Esophagus muscularis mucosa (tissue), 4 donors: Measurements from ENCODE around the gene TEX53. TPM values are rescaled to one million over a fixed set of nuclear protein-coding genes. Genes with fewer than 3 reads are reported as not detected.
A peak's percentile ranks its signal among the peaks of the same experiment; 100 is the strongest.

ENCODE experiments used
- DNase-seq: peaks from one replicate; pipeline ENCODE4 v3.0.0-alpha.2; 2017; ENCODE audit errors: extremely low spot score
- H3K27ac ChIP-seq, 4 donors: fragments of 200-600 bp; sonication (generic); replicated peaks in 1 of 4; 1 replicate in 3 of 4; 2 replicates in 1 of 4; pipeline ENCODE4 v1.5.1; 2016 to 2019; ENCODE audit warnings: mild to moderate bottlenecking in 1 of 4
- H3K27me3 ChIP-seq, 4 donors: fragments of 200-600 bp; sonication (generic); one replicate each; pipeline versions ENCODE4 v1.5.1 to v1.6.0; 2016 to 2019
- H3K36me3 ChIP-seq, 4 donors: fragments of 200-600 bp; sonication (generic); one replicate each; pipeline ENCODE4 v1.5.1; 2016 to 2019
- H3K4me1 ChIP-seq, 4 donors: fragments of 200-600 bp; sonication (generic); one replicate each; pipeline ENCODE4 v1.5.1; 2016 to 2019
- H3K4me3 ChIP-seq, 4 donors: fragments of 200-600 bp; sonication (generic); 1 replicate in 2 of 4; 2 replicates in 2 of 4; pipeline ENCODE4 v1.5.1; 2016 to 2019; ENCODE audit warnings: mild to moderate bottlenecking in 4 of 4, moderate library complexity in 1 of 4
- H3K9me3 ChIP-seq, 4 donors: fragments of 200-600 bp; sonication (generic); 1 replicate in 3 of 4; 2 replicates in 1 of 4; pipeline ENCODE4 v1.5.1; 2016 to 2019
- CTCF ChIP-seq, 3 experiments: fragments of 200-600 bp in 2 of 3; fragments of 450-650 bp in 1 of 3; sonication (generic) in 2 of 3; IDR thresholded peaks; one replicate each; pipeline ENCODE4 v1.5.1; 2017 to 2019; ENCODE audit warnings: antibody characterized with exemption in 3 of 3, mild to moderate bottlenecking in 2 of 3, moderate library complexity in 1 of 3
- EP300 ChIP-seq: sonication (generic); formaldehyde crosslinking; IDR thresholded peaks from one replicate; pipeline ENCODE4 v1.6.1; 2017; ENCODE audit warnings: antibody characterized with exemption
- POLR2A ChIP-seq: fragments of 450-650 bp; IDR thresholded peaks from one replicate; pipeline ENCODE4 v1.6.1; 2017; ENCODE audit warnings: antibody characterized with exemption, moderate library complexity, mild to moderate bottlenecking, low read depth
- POLR2AphosphoS5 ChIP-seq, 2 donors: sonication (generic); formaldehyde crosslinking; IDR thresholded peaks; one replicate each; pipeline ENCODE4 v1.6.1; 2017; ENCODE audit warnings: antibody characterized with exemption in 2 of 2
- WGBS: methylation state at CpG from one replicate; pipeline ENCODE4 v1.1.5; 2018; 5-methylcytosine and 5-hydroxymethylcytosine counted together
- intact Hi-C: fragments of 100-400 bp; cut with DNase I; formaldehyde crosslinking; loops from one replicate; pipeline ENCODE4 v1.15.1; 2023
- total RNA-seq, 4 donors: library from RNA; depleted of rRNA; stranded (reverse); fragments of >200 nt; gene quantifications; one replicate each; pipeline versions ENCODE4 v1.1.0 to v1.2.1, GENCODE V29; 2016

TEX53 gene
- total RNA-seq, 4 donors from 2014 or later: not detected

- no peak for DNase-seq
- H3K27ac ChIP-seq: peak overlapping the region; percentile 30 to 46 (median 34)
Measured at GRCh38 chr9:114652776-114653555, 4.6 kb downstream of the TEX53 start.

GRCh38 chr9:114643896-114644295 lies 13.7 kb downstream of the TEX53 start:
- WGBS: 96% methylated on average over 5 of the region's 5 CpGs
- DNase-seq: no peak
- intact Hi-C loops: no loop called here
- no peak overlapping the region for H3K27ac ChIP-seq
- TF ChIP-seq EP300 (no peak), CTCF (IDR thresholded peaks at IDR 0.05) (no peak), POLR2AphosphoS5 (IDR thresholded peaks at IDR 0.05) (no peak), POLR2A (no peak)
- H3K9me3 ChIP-seq: peaks cover 0 to 6% (median 2%) of the 10 kb centered on the region in 4 donors
- H3K36me3 ChIP-seq: peaks cover 29 to 91% (median 48%) of the 10 kb centered on the region in 4 donors
- H3K4me3 ChIP-seq: no peak overlapping the region
- H3K27me3 ChIP-seq: no peaks in the 10 kb centered on the region
- H3K4me1 ChIP-seq: no peaks in the 10 kb centered on the region

More at GRCh38 chr9:114652776-114653555, 4.6 kb downstream of the TEX53 start:
- intact Hi-C loops: loop anchor here (2.0 to 10.0 kb wide), 2 partner anchors 166 to 308 kb away; no protein-coding TSS in a partner anchor
- Histone ChIP-seq H3K4me1 (peaks cover 0 to 12% (median 10%) of the 10 kb centered on the region in 4 donors), H3K36me3 (peaks cover 0 to 12% (median 1%) of the 10 kb centered on the region in 4 donors), H3K9me3 (peaks cover 0 to under 1% (median 0%) of the 10 kb centered on the region in 4 donors), H3K4me3 (no peak overlapping the region), H3K27me3 (no peaks in the 10 kb centered on the region)
- 76% methylated on average over 2 of the region's 2 CpGs for WGBS
- no peak for TF ChIP-seq CTCF (IDR thresholded peaks at IDR 0.05)
- TF ChIP-seq POLR2AphosphoS5 (IDR thresholded peaks at IDR 0.05): no peak
- TF ChIP-seq POLR2A: no peak
- no peak for TF ChIP-seq EP300

- Histone ChIP-seq H3K36me3 (peaks cover 31 to 91% (median 54%) of the 10 kb centered on the region in 4 donors), H3K27ac (no peak overlapping the region), H3K4me1 (no peaks in the 10 kb centered on the region), H3K27me3 (no peaks in the 10 kb centered on the region), H3K4me3 (no peak overlapping the region), H3K9me3 (peaks cover 0 to 5% (median 2%) of the 10 kb centered on the region in 4 donors)
- DNase-seq: no peak
- TF ChIP-seq CTCF (IDR thresholded peaks at IDR 0.05) (no peak), POLR2AphosphoS5 (IDR thresholded peaks at IDR 0.05) (no peak), POLR2A (no peak), EP300 (no peak)
- WGBS: 93% methylated on average over 7 of the region's 8 CpGs
- intact Hi-C loops: no loop called here
Measured at GRCh38 chr9:114643001-114643400, 14.6 kb downstream of the TEX53 start.

GRCh38 chr9:114641967-114642366 lies 15.6 kb downstream of the TEX53 start:
- H3K4me1 ChIP-seq: no peaks in the 10 kb centered on the region
- DNase-seq: no peak
- no peaks in the 10 kb centered on the region for H3K9me3 ChIP-seq
- TF ChIP-seq CTCF (IDR thresholded peaks at IDR 0.05): no peak
- TF ChIP-seq POLR2AphosphoS5 (IDR thresholded peaks at IDR 0.05): no peak
- TF ChIP-seq EP300: no peak
- TF ChIP-seq POLR2A: no peak
- 76% methylated on average over 1 of the region's 1 CpG for WGBS
- no peak overlapping the region for H3K4me3 ChIP-seq
- no peak overlapping the region for H3K27ac ChIP-seq
- H3K27me3 ChIP-seq: no peaks in the 10 kb centered on the region
- peaks cover 31 to 91% (median 58%) of the 10 kb centered on the region in 4 donors for H3K36me3 ChIP-seq
- intact Hi-C loops: no loop called here
